GM21528 (cell line): ENCODE measurements around the gene FGFR1OP2.
A peak's percentile ranks its signal among the peaks of the same experiment; 100 is the strongest.
"Not testable (repeated sequence)": the region's sequence is repeated elsewhere in the genome, so short reads cannot be mapped to it uniquely, and the experiment has no call there.

Experiments
- ATAC-seq: cut with Tn5 transposase; IDR thresholded peaks from one replicate; pipeline ENCODE4 v1.9.1; 2021; ENCODE audit warnings: mild to moderate bottlenecking, moderate library complexity; ENCODE audit not compliant: unreplicated experiment, low FRiP score

Gene FGFR1OP2

DNA sequence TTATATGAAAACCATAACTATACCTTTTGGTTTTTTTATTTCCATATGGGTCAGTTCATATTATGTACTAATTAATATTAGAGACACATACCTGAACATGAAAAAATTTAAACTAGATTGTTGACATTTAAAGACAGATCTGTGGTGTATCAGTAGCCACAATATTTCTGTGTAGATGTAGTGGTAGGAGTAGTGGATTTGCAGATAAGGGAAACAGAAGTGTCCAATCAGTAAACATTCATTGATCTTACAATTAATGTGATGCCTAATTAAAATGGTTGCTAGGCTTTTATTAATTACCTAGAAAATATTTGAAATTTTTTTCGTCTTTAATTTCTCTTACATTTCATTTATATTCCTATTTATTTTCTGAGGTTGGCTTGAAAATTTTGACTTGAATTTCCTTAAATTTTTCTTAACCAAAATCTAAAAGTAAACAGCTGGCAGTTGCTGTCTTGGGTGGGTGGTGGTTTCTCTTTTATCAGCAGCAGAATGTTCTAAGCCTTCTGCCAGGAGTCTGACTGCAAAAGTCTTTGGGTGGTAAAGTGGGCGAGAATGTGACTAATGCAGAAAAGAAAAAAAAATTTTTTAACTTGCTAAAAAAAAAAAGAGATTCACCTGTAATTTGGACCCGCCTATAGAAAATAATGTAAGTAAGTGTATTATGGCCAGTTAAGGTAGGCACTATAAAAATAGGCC, 2.4 kb downstream of the FGFR1OP2 start:
- ATAC-seq: no peak

DNA sequence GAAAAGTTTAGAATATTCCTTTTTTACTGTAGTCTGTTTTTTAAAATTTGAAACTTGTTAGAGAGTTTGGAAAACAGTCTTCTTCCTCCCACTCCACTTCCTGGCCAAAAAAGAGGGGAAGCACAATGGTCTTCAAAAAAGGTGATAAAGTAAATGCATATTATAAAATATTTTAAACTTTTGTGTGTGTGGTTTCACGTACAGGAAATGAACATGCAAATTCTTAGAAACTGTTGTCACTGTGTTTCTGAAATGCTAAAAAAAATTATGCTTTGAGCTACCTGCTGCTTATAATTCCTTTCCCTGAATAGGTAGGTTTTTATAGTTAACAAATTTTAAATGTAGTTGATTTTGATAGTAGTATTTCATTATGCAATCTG, 2.9 kb downstream of the FGFR1OP2 start:
- no peak for ATAC-seq

DNA sequence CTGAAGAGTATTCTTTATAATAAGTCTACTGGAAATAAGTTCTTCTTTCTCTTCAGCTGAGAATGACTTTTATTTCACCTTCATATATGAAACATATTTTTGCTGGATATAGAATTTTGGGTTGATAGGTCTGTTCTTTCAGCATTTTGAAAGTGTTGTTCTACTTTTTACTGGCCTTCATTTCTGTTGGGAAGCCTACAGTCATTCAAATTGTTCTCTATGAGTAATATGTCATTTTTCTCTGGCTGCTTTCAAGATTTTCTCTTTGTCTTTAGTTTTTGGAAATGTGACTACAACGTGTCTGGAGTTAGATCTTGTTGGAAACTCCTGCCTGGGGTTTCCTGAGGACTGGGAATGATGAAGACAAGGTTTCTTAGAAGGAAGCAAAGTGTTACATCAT, 10.0 kb downstream of the FGFR1OP2 start:
- ATAC-seq: no peak

DNA sequence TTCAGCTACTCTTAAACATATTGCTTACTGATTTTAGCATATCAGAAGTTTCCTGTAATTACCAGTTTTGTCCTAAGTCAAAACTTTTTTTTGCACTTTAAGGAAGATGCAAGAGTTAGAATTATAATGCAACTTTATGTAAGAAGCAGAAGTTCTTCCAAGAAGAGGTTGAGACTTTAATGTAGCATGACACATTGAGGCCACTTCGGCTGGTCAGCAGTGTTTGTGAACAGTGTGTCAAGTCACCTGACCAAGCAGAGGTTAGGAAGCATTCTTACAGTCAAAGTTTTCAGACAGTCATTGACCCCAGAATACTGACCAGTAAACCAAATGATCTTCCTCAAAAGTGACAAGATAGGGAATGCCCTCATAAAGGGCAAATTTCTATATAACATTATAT, 15.2 kb downstream of the FGFR1OP2 start:
- ATAC-seq: no peak

DNA sequence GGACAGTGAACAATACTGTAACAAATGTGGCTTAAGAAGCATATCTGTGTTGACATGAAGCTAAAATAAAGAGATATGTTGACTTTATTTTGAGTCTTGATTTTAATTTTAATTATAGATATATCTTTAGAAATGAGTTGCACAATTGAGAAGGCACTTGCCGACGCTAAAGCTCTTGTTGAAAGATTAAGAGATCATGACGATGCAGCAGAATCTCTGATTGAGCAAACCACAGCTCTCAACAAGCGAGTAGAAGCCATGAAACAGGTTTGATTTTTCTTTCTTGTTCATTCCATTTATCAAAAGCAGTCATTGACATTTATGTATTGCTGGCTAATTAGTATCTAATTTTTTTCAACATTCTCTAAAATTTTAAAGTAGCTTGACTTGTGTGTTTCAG, 15.8 kb downstream of the FGFR1OP2 start:
- no peak for ATAC-seq

DNA sequence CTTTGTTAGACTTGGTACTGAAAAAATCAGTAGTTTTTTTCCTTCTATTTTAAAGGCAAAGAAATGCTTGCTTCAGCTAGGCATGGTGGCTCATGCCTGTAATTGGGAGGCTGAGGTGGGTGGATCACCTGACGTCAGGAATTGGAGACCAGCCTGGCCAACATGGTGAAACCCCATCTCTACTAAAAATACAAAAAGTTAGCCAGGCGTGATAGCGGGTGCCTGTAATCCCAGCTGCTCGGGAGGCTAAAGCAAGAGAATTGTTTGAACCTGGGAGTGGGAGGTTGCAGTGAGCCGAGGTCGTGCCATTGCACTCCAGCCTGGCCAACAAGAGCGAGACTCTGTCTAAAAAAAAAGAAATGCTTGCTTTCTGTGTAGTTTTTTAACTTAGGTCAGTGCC, 23.1 kb downstream of the FGFR1OP2 start:
- ATAC-seq: not testable (repeated sequence)

DNA sequence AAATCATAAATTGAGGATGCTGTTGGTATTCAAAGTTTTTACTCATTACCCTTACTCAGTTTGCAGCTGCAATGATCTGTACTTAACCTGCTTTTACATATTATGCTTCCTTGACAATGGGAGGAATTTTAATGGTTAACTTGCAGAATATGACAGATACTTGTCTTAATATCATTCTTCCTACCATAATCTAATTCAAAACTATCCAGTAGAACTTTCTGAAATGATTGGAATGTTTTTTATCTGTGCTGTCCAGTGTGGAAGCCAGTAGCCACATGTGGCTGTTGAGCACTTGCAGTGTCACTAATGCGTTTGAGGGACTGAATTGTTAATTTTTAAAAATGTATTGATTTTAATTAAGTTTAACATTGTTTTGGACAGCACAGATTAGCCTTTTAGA, 23.5 kb downstream of the FGFR1OP2 start:
- ATAC-seq: no peak

DNA sequence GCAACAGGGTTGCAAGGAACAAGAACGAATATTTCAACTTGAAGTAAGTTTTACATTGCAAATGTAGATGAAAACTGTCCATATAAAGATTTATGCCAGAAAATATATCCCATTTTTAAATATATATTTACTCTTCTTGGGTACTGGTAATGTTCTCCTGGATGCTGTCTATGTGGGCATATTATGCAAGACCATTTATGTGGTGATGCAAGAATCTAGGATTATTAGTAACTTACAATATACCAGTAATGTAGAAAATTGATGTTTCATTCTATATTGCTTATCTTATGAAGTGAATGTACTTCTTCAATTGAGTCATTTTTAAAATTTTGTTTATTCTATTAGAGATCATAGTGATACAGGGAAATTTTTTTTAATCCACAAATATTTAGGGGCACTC, 25.1 kb downstream of the FGFR1OP2 start:
- ATAC-seq: no peak

DNA sequence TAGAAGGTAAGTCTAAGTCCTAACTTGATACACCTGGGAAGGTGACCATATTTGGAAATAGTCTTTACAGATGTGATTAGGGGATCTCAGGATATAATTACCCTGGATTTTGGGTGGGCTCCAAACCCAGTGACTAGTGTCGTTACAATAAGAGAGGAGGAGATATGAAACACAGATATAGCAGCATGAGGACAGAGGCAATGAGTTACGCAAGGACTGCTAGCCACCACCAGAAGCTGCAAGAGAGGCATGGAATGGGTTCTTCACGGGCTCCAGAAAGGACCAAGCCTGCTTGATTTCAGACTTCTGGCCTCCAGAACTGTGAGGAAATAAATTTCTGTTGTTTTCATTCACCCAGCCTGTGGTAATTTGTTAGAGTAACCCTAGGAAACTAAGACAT, 28.6 kb downstream of the FGFR1OP2 start:
- ATAC-seq: no peak

DNA sequence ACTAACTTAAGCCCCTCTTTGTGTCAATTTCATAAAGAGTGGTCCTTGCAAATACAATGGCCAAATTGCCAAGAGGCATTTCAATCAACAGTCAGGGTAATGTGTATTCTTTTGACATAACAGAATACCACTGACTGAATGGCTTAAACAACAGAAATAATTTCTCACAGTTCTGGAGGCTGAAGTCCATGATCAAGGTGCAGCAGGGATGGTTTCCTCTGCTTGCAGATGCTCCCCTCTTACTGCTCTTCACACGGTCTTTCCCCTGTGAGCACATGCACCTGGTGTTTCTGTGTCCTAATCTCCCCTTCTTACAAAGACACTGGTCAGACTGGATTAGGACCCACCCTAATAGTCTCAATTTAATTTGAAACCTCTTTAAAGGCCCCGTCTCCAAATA, 31.9 kb downstream of the FGFR1OP2 start:
- no peak for ATAC-seq

DNA sequence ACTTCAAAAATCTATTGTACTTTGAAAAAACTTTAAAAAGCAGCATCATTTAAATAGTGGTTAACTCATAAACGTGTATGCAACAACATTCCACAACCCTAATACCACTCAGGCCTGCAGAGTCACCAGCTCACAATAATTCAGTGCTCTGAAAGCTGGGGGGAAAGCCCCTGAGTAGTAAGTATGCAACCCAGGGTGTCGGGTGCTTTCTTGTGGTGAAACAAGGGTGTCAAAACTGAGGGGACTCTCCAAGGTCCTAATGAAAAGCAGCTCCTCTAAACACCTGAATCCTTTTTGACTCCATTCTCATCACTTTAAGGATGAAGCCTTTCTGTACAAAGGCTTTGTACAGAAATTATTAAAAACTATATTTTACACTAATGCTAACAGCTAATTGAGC, 33.7 kb downstream of the FGFR1OP2 start:
- peak; percentile 87 for ATAC-seq

DNA sequence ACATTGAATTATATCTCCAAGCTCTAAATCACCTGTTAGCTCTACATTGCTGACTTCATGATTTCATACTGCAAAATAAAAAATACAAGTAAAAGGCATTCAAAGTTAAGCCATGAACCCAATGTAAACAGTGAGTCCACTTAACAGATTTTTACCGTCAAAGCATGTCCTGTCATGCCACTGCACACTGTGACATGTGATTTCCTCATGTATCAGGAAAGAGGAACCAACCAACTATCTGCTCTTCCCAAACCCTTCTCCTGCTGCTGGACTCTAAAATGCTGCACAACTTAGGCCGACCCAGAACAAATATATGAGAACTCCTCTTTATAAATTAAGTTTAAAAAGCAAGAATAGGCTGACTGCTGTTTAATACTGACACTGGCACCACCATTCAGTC, 38.4 kb downstream of the FGFR1OP2 start:
- ATAC-seq: no peak

DNA sequence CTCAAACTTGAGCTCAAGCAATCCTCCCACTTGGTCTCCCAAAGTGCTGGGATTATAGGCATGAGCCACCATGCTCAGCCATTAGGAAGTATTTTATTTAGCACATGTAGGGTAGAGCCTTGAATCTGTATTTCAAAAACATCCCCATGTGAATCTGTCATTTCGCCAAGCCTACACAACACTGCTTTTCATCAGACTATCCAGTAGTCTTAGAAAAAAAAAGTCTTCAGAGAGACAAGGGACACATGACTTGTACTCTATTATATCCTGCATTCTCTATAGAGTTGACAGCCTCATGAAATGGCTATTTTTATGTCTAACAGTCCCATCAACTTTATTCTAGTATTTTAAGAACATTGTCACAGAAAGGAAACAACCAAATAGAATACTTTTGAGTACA, 40.5 kb downstream of the FGFR1OP2 start:
- no peak for ATAC-seq

DNA sequence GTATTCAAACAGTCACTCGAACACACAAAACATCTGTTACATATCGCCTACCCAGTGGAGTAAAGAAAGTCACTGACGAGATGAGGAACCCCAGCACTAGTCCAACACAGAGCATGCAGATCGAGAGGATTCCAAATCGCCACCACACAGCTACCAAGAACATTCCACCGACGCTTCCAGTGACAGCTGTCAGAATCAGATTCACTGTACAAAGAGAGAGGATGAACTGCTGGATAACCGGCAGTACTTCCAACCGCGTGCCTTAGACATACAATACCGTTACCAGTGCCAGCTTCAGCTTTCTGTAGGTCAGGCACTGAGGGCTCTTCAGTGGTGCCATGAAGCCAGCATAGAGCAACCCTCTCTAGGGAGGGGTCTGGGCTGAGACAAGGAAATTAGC, 41.5 kb downstream of the FGFR1OP2 start:
- ATAC-seq: no peak

DNA sequence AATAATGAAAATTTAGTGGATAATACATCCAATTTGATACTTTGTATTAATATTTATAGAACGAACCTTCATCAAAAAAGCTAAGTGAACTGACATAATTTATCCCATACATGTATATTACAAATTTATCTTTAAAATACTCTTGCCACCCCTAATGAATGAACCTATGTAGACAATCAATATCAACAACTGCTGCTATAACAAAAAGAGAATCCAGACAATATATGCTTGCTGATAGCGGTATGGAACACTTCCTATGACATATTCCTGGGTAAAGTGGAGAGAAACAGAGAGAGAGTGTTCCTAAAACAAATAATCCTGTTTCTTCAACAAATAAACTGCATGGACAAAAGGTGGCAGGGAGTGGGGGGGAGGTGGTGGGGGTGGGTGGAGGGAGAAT, 44.6 kb downstream of the FGFR1OP2 start:
- ATAC-seq: no peak

DNA sequence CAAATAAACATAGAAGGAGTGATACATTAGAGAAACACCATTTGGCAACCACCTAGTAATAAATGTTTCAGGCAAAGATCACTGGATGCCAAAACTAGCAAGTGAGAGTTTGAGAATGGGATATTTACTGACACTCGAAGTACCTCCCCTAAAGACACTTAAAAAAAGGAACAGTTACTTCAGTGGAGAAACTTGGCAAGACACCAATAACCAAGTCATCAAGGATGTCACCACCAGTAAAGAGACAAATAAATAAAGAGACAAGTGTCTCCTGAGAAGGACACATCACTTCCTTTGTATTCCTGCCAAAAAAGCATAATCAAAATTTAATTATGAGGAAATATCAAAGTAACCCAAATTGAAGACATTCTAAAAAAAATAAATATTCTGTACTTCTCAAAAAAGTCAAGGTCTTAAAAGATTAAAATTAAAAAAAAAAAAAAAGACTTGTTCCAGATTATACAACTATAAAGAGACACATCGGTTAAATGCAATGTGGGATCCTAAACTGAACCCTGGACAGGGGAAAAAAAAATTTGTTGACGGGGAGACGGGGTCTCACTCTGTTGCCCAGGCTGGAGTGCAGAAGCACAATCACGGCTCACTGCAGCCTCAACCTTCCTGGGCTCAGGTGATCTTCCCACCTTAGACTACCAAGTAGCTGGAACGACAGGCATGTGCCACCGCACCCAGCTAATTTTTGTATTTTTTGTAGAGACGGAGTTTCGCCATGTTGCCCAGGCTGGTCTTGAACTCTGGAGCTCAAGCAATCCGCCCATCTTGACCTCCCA, 49.6 kb downstream of the FGFR1OP2 start:
- ATAC-seq: no peak

DNA sequence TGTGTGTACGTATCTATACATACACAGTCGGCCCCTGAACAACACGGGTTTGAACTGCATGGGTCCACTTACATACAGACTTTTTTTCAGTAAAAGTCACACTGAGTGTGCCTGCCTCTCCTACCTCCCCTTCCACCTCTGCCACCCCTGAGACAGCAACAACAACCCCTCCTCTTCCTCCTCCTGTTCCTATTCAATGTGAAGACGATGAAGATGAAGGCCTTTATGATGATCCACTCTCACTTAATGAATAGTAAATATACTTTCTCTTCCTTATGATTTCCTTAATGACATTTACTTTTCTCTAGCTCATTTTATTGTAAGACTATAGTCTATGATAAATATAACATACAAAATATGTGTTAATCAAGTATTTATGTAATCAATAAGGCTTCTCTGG, 50.4 kb downstream of the FGFR1OP2 start:
- ATAC-seq: no peak

DNA sequence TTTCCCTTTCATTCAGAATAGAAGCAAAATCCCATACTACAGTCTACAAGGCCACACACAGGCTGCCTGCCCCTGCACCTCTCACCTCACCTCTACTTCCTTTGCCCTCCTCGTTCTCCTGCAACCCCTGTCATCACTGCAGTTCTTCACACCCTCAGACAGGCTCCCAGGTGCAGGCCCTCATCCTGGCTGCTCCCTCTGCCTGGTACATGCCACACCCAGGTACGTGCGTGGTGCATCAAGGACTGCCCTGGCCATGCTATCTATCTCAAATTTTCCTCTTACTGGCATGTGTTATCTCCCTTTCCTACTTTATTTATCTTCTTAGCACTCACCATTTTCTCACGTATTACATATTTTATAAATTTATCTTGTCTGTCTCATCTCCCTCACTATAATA, 51.6 kb downstream of the FGFR1OP2 start:
- ATAC-seq: no peak

DNA sequence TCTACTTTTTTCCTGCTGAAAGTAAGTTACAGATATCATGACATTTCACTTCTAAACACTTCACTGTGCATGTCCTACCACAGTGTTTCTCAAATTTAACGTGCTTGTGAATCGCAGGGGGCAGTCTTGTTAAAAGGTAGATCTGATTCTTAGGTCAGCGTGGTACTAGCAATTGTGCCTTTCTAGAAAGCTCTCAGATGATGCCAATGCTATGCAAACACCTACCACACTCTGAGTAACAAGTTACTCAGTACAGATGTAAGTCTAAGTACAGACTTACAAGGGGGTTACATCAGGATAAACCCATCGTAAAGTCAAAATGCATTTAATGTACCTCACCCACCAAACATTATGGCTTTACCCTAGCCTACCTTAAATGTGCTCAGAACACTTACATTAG, 53.6 kb downstream of the FGFR1OP2 start:
- ATAC-seq: no peak

DNA sequence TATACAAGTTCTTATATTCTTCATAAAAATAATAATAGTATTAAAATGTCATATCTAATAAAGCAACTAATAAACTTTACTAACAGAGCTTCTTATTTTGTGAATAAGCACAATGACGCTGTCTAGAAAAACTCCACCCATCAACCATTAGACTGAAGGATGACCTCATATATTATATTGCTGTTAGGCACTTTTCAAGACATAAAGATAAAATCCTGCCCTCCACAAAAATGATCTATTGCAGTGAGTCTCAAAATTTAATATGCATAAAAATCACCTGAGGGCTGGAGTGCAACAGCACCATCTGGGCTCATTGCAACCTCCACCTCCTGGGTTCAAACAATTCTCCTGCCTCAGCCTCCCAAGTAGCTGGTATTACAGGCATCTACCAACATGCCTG, 55.8 kb downstream of the FGFR1OP2 start:
- ATAC-seq: no peak

DNA sequence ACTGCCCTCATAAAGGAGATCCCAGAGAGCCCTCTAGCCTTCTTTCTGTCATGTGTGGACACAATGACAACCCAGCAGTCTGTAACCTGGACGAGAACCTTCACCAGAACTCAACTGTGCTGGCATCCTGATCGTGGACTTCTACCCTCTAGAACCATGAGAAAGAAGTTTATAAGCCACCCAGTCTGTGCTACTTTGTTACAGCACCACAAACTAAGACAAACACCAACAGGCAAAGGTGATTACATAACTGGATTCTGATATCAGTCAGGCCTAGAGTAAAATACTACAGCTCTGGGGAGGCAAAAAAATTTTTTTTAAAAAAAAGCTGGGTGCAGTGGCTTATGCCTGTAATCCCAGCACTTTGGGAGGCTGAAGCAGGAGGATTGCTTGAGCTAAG, 57.4 kb downstream of the FGFR1OP2 start:
- ATAC-seq: no peak

DNA sequence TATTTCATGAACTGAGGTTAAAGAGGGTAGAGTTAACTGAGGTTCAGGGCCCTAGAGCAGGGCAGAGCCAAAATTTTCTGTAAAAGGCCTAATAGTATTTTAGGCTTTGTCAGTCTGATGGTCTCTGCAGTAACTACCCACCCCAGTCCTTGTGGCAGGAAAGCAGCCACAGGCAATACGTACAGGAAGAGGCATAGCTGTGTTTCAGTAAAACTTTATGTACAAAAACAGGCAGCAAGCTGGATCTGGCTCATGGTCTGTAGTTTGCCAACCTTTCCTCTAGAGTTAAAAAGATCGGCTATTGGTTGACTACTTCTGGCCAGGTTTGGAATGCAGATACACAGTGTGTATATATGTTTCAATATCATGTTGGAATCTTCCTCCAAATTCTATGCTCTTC, 58.7 kb downstream of the FGFR1OP2 start:
- no peak for ATAC-seq
